Left ventricle myocardium inferior (tissue), 1 donor: ENCODE results near the gene TMEM26. TPM values are rescaled to one million over a fixed set of nuclear protein-coding genes. Genes with fewer than 3 reads are reported as not detected.

Experiments used
- DNase-seq: peaks from one replicate; pipeline ENCODE4 v3.0.0-alpha.2; 2020
- H3K27ac ChIP-seq: fragments of 200-600 bp; replicated peaks from 2 replicates; pipeline ENCODE4 v1.8.0; 2021
- H3K27me3 ChIP-seq: fragments of 200-600 bp; 2 replicates; pipeline ENCODE4 v1.8.0; 2021; ENCODE audit warnings: low read depth
- H3K36me3 ChIP-seq: fragments of 200-600 bp; 2 replicates; pipeline ENCODE4 v1.8.0; 2021
- H3K4me1 ChIP-seq: fragments of 200-600 bp; 2 replicates; pipeline ENCODE4 v1.8.0; 2021
- H3K4me3 ChIP-seq: fragments of 200-600 bp; 2 replicates; pipeline ENCODE4 v1.8.0; 2021; ENCODE audit warnings: mild to moderate bottlenecking, moderate library complexity
- H3K9me3 ChIP-seq: fragments of 200-600 bp; replicated peaks from 2 replicates; pipeline ENCODE4 v1.8.0; 2021
- CTCF ChIP-seq: fragments of 200-600 bp; IDR thresholded peaks from 2 replicates; pipeline ENCODE4 v1.8.0; 2021; ENCODE audit warnings: antibody characterized with exemption, mild to moderate bottlenecking, borderline replicate concordance
- intact Hi-C: fragments of 100-400 bp; cut with micrococcal nuclease; formaldehyde crosslinking; loops from one replicate; pipeline ENCODE4 v1.11.0; 2022
- total RNA-seq: library from RNA; stranded (reverse); fragmentation: NEBNext Ultra II Directional; extraction: Animal tissue kit (Norgen Biotek cat#: 25700); gene quantifications from one replicate; pipeline ENCODE4 v1.2.1, GENCODE V29; 2021
- donor health status: DM: no; HTN: yes; CAD: no; lungs with severe emphysema.

TMEM26 gene
- total RNA-seq, 1 donor from 2014 or later: 0.30 TPM

GRCh38 chr10:61399406-61399805 is 53.8 kb downstream of the TMEM26 start:
- no peak for TF ChIP-seq CTCF
- H3K27ac ChIP-seq: no peak overlapping the region
- H3K9me3 ChIP-seq: no peaks in the 10 kb centered on the region
- intact Hi-C loops: no loop called here
- no peak for DNase-seq
- H3K4me1 ChIP-seq: peaks cover 12% of the 10 kb centered on the region
- H3K4me3 ChIP-seq: no peak overlapping the region
- no peaks in the 10 kb centered on the region for H3K36me3 ChIP-seq
- H3K27me3 ChIP-seq: no peaks in the 10 kb centered on the region

GRCh38 chr10:61398366-61399129 is 54.6 kb downstream of the TMEM26 start:
- Histone ChIP-seq H3K4me1 (peaks cover 12% of the 10 kb centered on the region), H3K36me3 (no peaks in the 10 kb centered on the region), H3K27ac (no peak overlapping the region), H3K27me3 (no peaks in the 10 kb centered on the region), H3K9me3 (no peaks in the 10 kb centered on the region), H3K4me3 (no peak overlapping the region)
- intact Hi-C loops: no loop called here
- DNase-seq: no peak
- no peak for TF ChIP-seq CTCF

GRCh38 chr10:61397175-61397986 is 55.8 kb downstream of the TMEM26 start:
- peaks cover 12% of the 10 kb centered on the region for H3K4me1 ChIP-seq
- peak overlapping the region; percentile 49 for H3K4me3 ChIP-seq
- H3K9me3 ChIP-seq: peaks cover 11% of the 10 kb centered on the region
- no peak for DNase-seq
- no peak for TF ChIP-seq CTCF
- no peaks in the 10 kb centered on the region for H3K27me3 ChIP-seq
- peak overlapping the region; percentile 35 for H3K27ac ChIP-seq
- intact Hi-C loops: no loop called here
- no peaks in the 10 kb centered on the region for H3K36me3 ChIP-seq

GRCh38 chr10:61391281-61391680 is 61.9 kb downstream of the TMEM26 start:
- Histone ChIP-seq H3K4me1 (no peaks in the 10 kb centered on the region), H3K27me3 (no peaks in the 10 kb centered on the region), H3K36me3 (no peaks in the 10 kb centered on the region), H3K4me3 (no peak overlapping the region), H3K27ac (no peak overlapping the region), H3K9me3 (peaks cover 14% of the 10 kb centered on the region)
- TF ChIP-seq CTCF: no peak
- intact Hi-C loops: no loop called here
- DNase-seq: no peak

- no peaks in the 10 kb centered on the region for H3K4me1 ChIP-seq
- no peak for TF ChIP-seq CTCF
- H3K27ac ChIP-seq: no peak overlapping the region
- no peaks in the 10 kb centered on the region for H3K36me3 ChIP-seq
- intact Hi-C loops: no loop called here
- H3K9me3 ChIP-seq: peaks cover 14% of the 10 kb centered on the region
- no peak for DNase-seq
- no peaks in the 10 kb centered on the region for H3K27me3 ChIP-seq
- H3K4me3 ChIP-seq: no peak overlapping the region
These were observed 62.3 kb downstream of the TMEM26 start for GRCh38 chr10:61390851-61391250.
